K562 (cell line): ENCODE measurements around the gene IPO7. TPM values are rescaled to one million over a fixed set of nuclear protein-coding genes. Genes with fewer than 3 reads are reported as not detected.

Experiments
- ARID4B ChIP-seq: sonication (generic); formaldehyde crosslinking; IDR thresholded peaks from 2 replicates; pipeline ENCODE4 v1.8.0; 2022; ENCODE audit warnings: mild to moderate bottlenecking, missing genetic modification reagents
- CTCF ChIP-seq, 3 experiments: IDR thresholded peaks in 2 of 3; conservative IDR thresholded peaks in 1 of 3; 2 replicates each; pipeline ENCODE4 v1.5.1; 2011 to 2012; ENCODE audit warnings: low read length in 3 of 3, mild to moderate bottlenecking in 3 of 3, control low read depth in 2 of 3, improper control_type of control experiment in 1 of 3, inconsistent platforms in 1 of 3, low read depth in 1 of 3, mixed read lengths in 1 of 3, moderate library complexity in 1 of 3; ENCODE audit not compliant: insufficient read depth in 2 of 3
- MTA3 ChIP-seq: fragments of 450-650 bp; formaldehyde crosslinking; IDR thresholded peaks from 2 replicates; pipeline ENCODE4 v1.6.1; 2017; ENCODE audit warnings: mild to moderate bottlenecking, borderline replicate concordance
- NCOA2 ChIP-seq, 2 experiments: fragments of 450-650 bp; IDR thresholded peaks; 2 replicates each; pipeline ENCODE4 v1.6.1; 2018; ENCODE audit warnings: mild to moderate bottlenecking in 2 of 2, moderate library complexity in 1 of 2; ENCODE audit not compliant: partially characterized antibody in 2 of 2
- NR4A1 ChIP-seq, 2 experiments: fragments of 250-450 bp in 1 of 2; fragments of 450-650 bp in 1 of 2; sonication (Bioruptor Pico) in 1 of 2; IDR thresholded peaks; 2 replicates each; pipeline versions ENCODE4 v1.4.0 to v1.6.1; 2016 to 2020; ENCODE audit warnings: mild to moderate bottlenecking in 2 of 2, missing compliant biosample characterization in 1 of 2, missing genetic modification characterization in 1 of 2, moderate library complexity in 1 of 2
- TFAM ChIP-seq: fragments of 250-450 bp; sonication (Bioruptor Pico); conservative IDR thresholded peaks from 2 replicates; pipeline ENCODE4 v1.5.0; 2021; ENCODE audit warnings: mild to moderate bottlenecking, moderate library complexity
- TRIM28 ChIP-seq: fragments of 450-650 bp; IDR thresholded peaks from 2 replicates; pipeline ENCODE4 v1.6.1; 2017
- ZNF584 ChIP-seq: fragments of 200-800 bp; sonication (Bioruptor generic); IDR thresholded peaks from 2 replicates; pipeline ENCODE4 v1.6.1; 2016; ENCODE audit warnings: low read depth, mild to moderate bottlenecking, missing genetic modification characterization, missing compliant biosample characterization
- polyA plus RNA-seq, 8 experiments: library from polyadenylated mRNA; depleted of rRNA in 4 of 8; stranded (reverse) in 5 of 8; unstranded in 3 of 8; fragments of >200 nt; fragmentation: Nextera tagmentation in 2 of 8; fragmentation: Illumina TruSeq in 1 of 8; extraction: Ambion mirVana in 2 of 8; extraction: Trizol in 1 of 8; gene quantifications; 2 replicates each; pipeline versions ENCODE4 v1.2.1 to v1.2.3, GENCODE V29; 2011 to 2014; ENCODE audit warnings: inconsistent platforms in 1 of 8, missing spikeins in 1 of 8
- total RNA-seq, 7 experiments: library from RNA; depleted of rRNA in 6 of 7; stranded (reverse); fragments of >200 nt in 6 of 7; fragmentation: Illumina TruSeq in 2 of 7; extraction: Trizol in 2 of 7; gene quantifications; 2 replicates each; pipeline versions ENCODE4 v1.2.1 to v1.2.3, GENCODE V29; 2011 to 2021; ENCODE audit warnings: low replicate concordance in 1 of 7
- TF ChIP-seq, protein P1 (sequence below), 2 experiments: IDR thresholded peaks; 2 replicates each; pipeline ENCODE4 v1.6.1; 2012; ENCODE audit warnings: improper control_type of control experiment in 2 of 2, low read depth in 2 of 2, low read length in 2 of 2, borderline replicate concordance in 1 of 2

Gene IPO7
- total and polyA plus RNA-seq, 9 of the 15 experiments (the other 6 are each of a cell fraction or from before 2014, with no cell fraction given) = 23.6 to 138 (median 110) TPM

DNA sequence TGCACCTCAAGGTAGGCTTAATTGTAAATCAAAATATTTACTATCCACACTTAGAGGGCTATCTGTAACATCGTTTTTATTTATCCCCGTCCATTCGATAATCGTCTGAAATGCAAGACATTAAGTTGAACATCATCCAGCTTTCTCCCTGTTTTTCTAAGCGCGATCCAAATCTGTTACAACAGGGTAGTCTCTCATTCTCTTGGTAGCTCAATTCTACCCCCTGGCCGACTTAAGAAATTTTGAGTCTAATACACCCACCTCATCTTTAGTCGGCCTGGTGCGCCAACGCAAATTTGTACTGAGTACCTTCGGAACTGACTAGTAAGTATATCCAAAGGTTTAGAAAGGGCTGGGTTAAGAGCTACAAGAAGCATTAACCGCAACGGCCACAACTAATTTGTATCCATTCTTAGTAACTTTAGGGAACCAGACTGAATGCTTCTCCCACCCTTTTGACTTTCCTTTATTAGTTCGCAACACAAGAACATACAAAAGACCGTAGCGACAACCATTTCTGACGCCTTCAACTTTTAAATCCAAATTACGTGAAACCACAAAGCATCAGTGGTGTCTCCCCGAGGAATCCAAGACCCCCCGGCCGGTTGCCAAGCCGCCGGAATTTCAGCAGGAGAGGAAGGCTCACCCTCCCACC, 75.3 kb downstream of the IPO7 start (continued):
- TF ChIP-seq, protein P1, sequence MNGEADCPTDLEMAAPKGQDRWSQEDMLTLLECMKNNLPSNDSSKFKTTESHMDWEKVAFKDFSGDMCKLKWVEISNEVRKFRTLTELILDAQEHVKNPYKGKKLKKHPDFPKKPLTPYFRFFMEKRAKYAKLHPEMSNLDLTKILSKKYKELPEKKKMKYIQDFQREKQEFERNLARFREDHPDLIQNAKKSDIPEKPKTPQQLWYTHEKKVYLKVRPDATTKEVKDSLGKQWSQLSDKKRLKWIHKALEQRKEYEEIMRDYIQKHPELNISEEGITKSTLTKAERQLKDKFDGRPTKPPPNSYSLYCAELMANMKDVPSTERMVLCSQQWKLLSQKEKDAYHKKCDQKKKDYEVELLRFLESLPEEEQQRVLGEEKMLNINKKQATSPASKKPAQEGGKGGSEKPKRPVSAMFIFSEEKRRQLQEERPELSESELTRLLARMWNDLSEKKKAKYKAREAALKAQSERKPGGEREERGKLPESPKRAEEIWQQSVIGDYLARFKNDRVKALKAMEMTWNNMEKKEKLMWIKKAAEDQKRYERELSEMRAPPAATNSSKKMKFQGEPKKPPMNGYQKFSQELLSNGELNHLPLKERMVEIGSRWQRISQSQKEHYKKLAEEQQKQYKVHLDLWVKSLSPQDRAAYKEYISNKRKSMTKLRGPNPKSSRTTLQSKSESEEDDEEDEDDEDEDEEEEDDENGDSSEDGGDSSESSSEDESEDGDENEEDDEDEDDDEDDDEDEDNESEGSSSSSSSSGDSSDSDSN (IDR thresholded peaks at IDR 0.05; ENCODE audit: borderline replicate concordance in 1 of 2, low read depth in 2 of 2, low read length in 2 of 2) = 0 out of 4 replicates have a peak, but pooled peaks of 1 of the 2 experiments have one; percentile 52
- no peak for TF ChIP-seq TFAM (CRISPR knock-in tag)
- peak; percentile 35; the same call in 1 of the 2 replicates for TF ChIP-seq ARID4B (CRISPR knock-in tag)
- TF ChIP-seq NR4A1 (CRISPR knock-in tag; IDR thresholded peaks at IDR 0.05) = no peak
- TF ChIP-seq NR4A1 (tag; IDR thresholded peaks at IDR 0.05) = no peak
- TF ChIP-seq ZNF584 (CRISPR knock-in tag) = 0 out of 2 replicates have a peak, but pooled peaks have one; percentile 52
- peak in 1 of 3 experiments; percentile 9; a peak in 1 of 6 replicates for TF ChIP-seq CTCF (IDR thresholded peaks at IDR 0.05 in 2 of 3, conservative IDR thresholded peaks at IDR 0.05 in 1 of 3; ENCODE audit: insufficient read depth in 2 of 3, low read depth in 1 of 3, low read length in 3 of 3)
- no peak for TF ChIP-seq MTA3
- TF ChIP-seq TRIM28 = 0 out of 2 replicates have a peak, but pooled peaks have one; percentile 14
- TF ChIP-seq NCOA2 (IDR thresholded peaks at IDR 0.05; ENCODE audit: partially characterized antibody in 2 of 2) = no peak
